H9 (cell line): ENCODE data around the gene GPC3. TPM values are rescaled to one million over a fixed set of nuclear protein-coding genes. Genes with fewer than 3 reads are reported as not detected.

ENCODE experiments used
- DNase-seq: peaks from one replicate; pipeline ENCODE4 v3.0.0-alpha.2; 2017
- H2AFZ ChIP-seq: one replicate; pipeline ENCODE4 v1.6.1; 2013; ENCODE audit warnings: mild to moderate bottlenecking, low read length, control low read depth, moderate library complexity
- H2AK5ac ChIP-seq: 2 replicates; pipeline ENCODE4 v1.6.1; 2013; ENCODE audit warnings: low read length, control low read depth, mixed read lengths; ENCODE audit not compliant: insufficient read length
- H2BK120ac ChIP-seq: one replicate; pipeline ENCODE4 v1.6.1; 2013; ENCODE audit warnings: low read depth, mild to moderate bottlenecking, low read length, control low read depth, inconsistent platforms; ENCODE audit not compliant: poor library complexity, severe bottlenecking
- H2BK12ac ChIP-seq: 2 replicates; pipeline ENCODE4 v1.6.1; 2013; ENCODE audit warnings: low read length, control low read depth, mixed read lengths, low read depth; ENCODE audit not compliant: insufficient read length
- H2BK15ac ChIP-seq: 2 replicates; pipeline ENCODE4 v1.6.1; 2013; ENCODE audit warnings: low read depth, low read length, control low read depth
- H2BK20ac ChIP-seq: one replicate; pipeline ENCODE4 v1.6.1; 2013; ENCODE audit warnings: low read depth, mild to moderate bottlenecking, low read length, control low read depth, inconsistent platforms; ENCODE audit not compliant: poor library complexity, severe bottlenecking
- H2BK5ac ChIP-seq: 2 replicates; pipeline ENCODE4 v1.6.1; 2013; ENCODE audit warnings: low read length, control low read depth, mixed read lengths; ENCODE audit not compliant: insufficient read length
- H3K14ac ChIP-seq: 2 replicates; pipeline ENCODE4 v1.6.1; 2013; ENCODE audit warnings: low read length, control low read depth; ENCODE audit not compliant: insufficient read depth
- H3K18ac ChIP-seq: 2 replicates; pipeline ENCODE4 v1.6.1; 2013; ENCODE audit warnings: low read depth, mild to moderate bottlenecking, mixed read lengths, low read length, control low read depth; ENCODE audit not compliant: insufficient read length
- H3K23ac ChIP-seq: 2 replicates; pipeline ENCODE4 v1.6.1; 2013; ENCODE audit warnings: low read length, control low read depth, mixed read lengths, low read depth; ENCODE audit not compliant: insufficient read length
- H3K23me2 ChIP-seq: 2 replicates; pipeline ENCODE4 v1.6.1; 2013; ENCODE audit warnings: low read depth, mild to moderate bottlenecking, mixed read lengths, low read length, control low read depth; ENCODE audit not compliant: insufficient read length, poor library complexity, severe bottlenecking
- H3K27ac ChIP-seq: 2 replicates; pipeline ENCODE4 v1.5.1; 2013; ENCODE audit warnings: low read length, control low read depth, mixed read lengths, low read depth; ENCODE audit not compliant: insufficient read length
- H3K27me3 ChIP-seq: 2 replicates; pipeline ENCODE4 v1.6.1; 2013; ENCODE audit warnings: low read length, control low read depth, inconsistent platforms; ENCODE audit not compliant: insufficient read depth
- H3K4ac ChIP-seq: 2 replicates; pipeline ENCODE4 v1.6.1; 2013; ENCODE audit warnings: low read depth, mild to moderate bottlenecking, control low read depth, inconsistent platforms, low read length, moderate library complexity
- H3K4me1 ChIP-seq: 2 replicates; pipeline ENCODE4 v1.6.1; 2013; ENCODE audit warnings: low read length, control low read depth, inconsistent platforms; ENCODE audit not compliant: insufficient read depth
- H3K4me2 ChIP-seq: 2 replicates; pipeline ENCODE4 v1.6.1; 2013; ENCODE audit warnings: low read length, control low read depth, mixed read lengths; ENCODE audit not compliant: insufficient read length, insufficient read depth
- H3K56ac ChIP-seq: 2 replicates; pipeline ENCODE4 v1.6.1; 2013; ENCODE audit warnings: low read depth, mild to moderate bottlenecking, mixed read lengths, low read length, control low read depth; ENCODE audit not compliant: insufficient read length
- H3K79me1 ChIP-seq: 2 replicates; pipeline ENCODE4 v1.6.1; 2013; ENCODE audit warnings: low read depth, mild to moderate bottlenecking, moderate library complexity, low read length, control low read depth, inconsistent platforms; ENCODE audit not compliant: insufficient read depth, poor library complexity, severe bottlenecking
- H3K79me2 ChIP-seq: 2 replicates; pipeline ENCODE4 v1.6.1; 2013; ENCODE audit warnings: low read length, control low read depth, inconsistent platforms; ENCODE audit not compliant: insufficient read depth
- H3K9ac ChIP-seq: 2 replicates; pipeline ENCODE4 v1.6.1; 2013; ENCODE audit warnings: low read length, control low read depth, mixed read lengths; ENCODE audit not compliant: insufficient read length; ENCODE audit errors: extremely low read depth
- H3K9me3 ChIP-seq: one replicate; pipeline ENCODE4 v1.6.1; 2013; ENCODE audit warnings: low read depth, low read length, inconsistent platforms; ENCODE audit not compliant: control insufficient read depth
- H3T11ph ChIP-seq: one replicate; pipeline ENCODE4 v1.6.1; 2013; ENCODE audit warnings: mild to moderate bottlenecking, low read length, control low read depth, inconsistent platforms
- H4K20me1 ChIP-seq: one replicate; pipeline ENCODE4 v1.6.1; 2013; ENCODE audit not compliant: control insufficient read depth, insufficient read length, insufficient read depth
- H4K5ac ChIP-seq: 2 replicates; pipeline ENCODE4 v1.6.1; 2013; ENCODE audit warnings: low read depth, mild to moderate bottlenecking, mixed read lengths, low read length, control low read depth; ENCODE audit not compliant: insufficient read length
- H4K8ac ChIP-seq: replicated peaks from 2 replicates; pipeline ENCODE4 v1.6.1; 2013; ENCODE audit warnings: low read length, control low read depth, mixed read lengths, low read depth; ENCODE audit not compliant: insufficient read length
- H4K91ac ChIP-seq: 2 replicates; pipeline ENCODE4 v1.6.1; 2013; ENCODE audit warnings: low read depth, mild to moderate bottlenecking, moderate library complexity, mixed read lengths, low read length, control low read depth; ENCODE audit not compliant: insufficient read length
- H3K27ac Mint-ChIP-seq, 3 experiments: 2 replicates in 2 of 3; 3 replicates in 1 of 3; pipeline ENCODE4 v1.8.0; 2020 to 2021; ENCODE audit warnings: mixed read lengths in 3 of 3, mild to moderate bottlenecking in 1 of 3, moderate library complexity in 1 of 3
- H3K27me3 Mint-ChIP-seq: 2 replicates; pipeline ENCODE4 v1.8.0; 2021; ENCODE audit warnings: low read depth, mild to moderate bottlenecking, moderate library complexity, mixed read lengths
- H3K36me3 Mint-ChIP-seq, 3 experiments: 2 replicates in 2 of 3; 3 replicates in 1 of 3; pipeline ENCODE4 v1.8.0; 2020 to 2021; ENCODE audit warnings: low read depth in 3 of 3, mixed read lengths in 3 of 3; ENCODE audit not compliant: insufficient read depth in 1 of 3
- H3K4me1 Mint-ChIP-seq, 2 experiments: 2 replicates each; pipeline ENCODE4 v1.8.0; 2020; ENCODE audit warnings: mixed read lengths in 2 of 2
- H3K4me3 Mint-ChIP-seq, 2 experiments: 2 replicates in 1 of 2; 3 replicates in 1 of 2; pipeline ENCODE4 v1.8.0; 2020 to 2021; ENCODE audit warnings: mild to moderate bottlenecking in 2 of 2, mixed read lengths in 2 of 2, moderate library complexity in 1 of 2
- H3K9me3 Mint-ChIP-seq, 2 experiments: 2 replicates in 1 of 2; 3 replicates in 1 of 2; pipeline ENCODE4 v1.8.0; 2020; ENCODE audit warnings: mild to moderate bottlenecking in 2 of 2, mixed read lengths in 2 of 2, moderate library complexity in 1 of 2
- WGBS: extraction: QIAGEN DNeasy Blood & Tissue Kit; methylation state at CpG from one replicate; pipeline ENCODE4 v1.1.7; 2013; ENCODE audit warnings: missing lambda C conversion rate, low lambda C conversion rate, mixed read lengths; ENCODE audit not compliant: insufficient read length; ENCODE audit errors: extremely low coverage; 5-methylcytosine and 5-hydroxymethylcytosine counted together
- total RNA-seq: library from RNA; stranded (reverse); gene quantifications from 2 replicates; pipeline ENCODE4 v1.2.1, GENCODE V29; 2021
- TF ChIP-seq, protein P1 (sequence below): fragments of 200-600 bp; sonication (generic); conservative IDR thresholded peaks from 3 replicates; pipeline ENCODE4 v1.8.0; 2021; ENCODE audit warnings: antibody characterized with exemption, mild to moderate bottlenecking

Gene GPC3
- total RNA-seq, 1 experiment from 2014 or later = 108 TPM

DNA sequence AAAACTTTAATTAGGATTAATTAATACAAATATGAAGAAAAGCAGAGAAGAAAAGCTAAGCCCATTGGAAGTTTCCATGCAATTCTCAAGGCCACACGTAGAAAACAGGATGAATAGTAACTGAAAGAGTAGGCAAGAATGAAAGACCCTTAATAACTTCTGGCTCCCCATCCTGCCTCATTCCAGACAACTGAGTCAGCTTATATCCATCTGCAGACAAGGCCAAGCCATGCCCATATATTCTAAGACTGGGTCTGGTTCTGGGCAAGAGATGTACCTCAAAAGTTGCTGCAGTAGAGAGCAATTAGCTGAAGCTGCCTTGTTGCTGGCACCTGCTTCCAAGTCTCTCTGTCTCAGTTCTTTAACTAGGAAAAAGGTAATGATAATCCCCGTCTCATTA lies 244.1 kb downstream of the GPC3 start:
- Mint-ChIP-seq H3K36me3 (no peaks in the 10 kb centered on the region), H3K27me3 (no peaks in the 10 kb centered on the region), H3K4me3 (no peak overlapping the region), H3K9me3 (no peaks in the 10 kb centered on the region), H3K27ac (no peak overlapping the region), H3K4me1 (peaks cover 7 to 21% of the 10 kb centered on the region in 2 experiments)
- no peak overlapping the region for H3K14ac ChIP-seq
- H4K91ac ChIP-seq = no peak overlapping the region
- no peaks in the 10 kb centered on the region for H3K79me2 ChIP-seq
- H3K79me1 ChIP-seq = no peaks in the 10 kb centered on the region
- no peaks in the 10 kb centered on the region for H3K23me2 ChIP-seq
- no peak overlapping the region for H3K18ac ChIP-seq
- no peak overlapping the region for H2BK20ac ChIP-seq
- no peak overlapping the region for H3T11ph ChIP-seq
- H3K9me3 ChIP-seq = no peaks in the 10 kb centered on the region
- H2BK12ac ChIP-seq = no peak overlapping the region
- peaks cover 3% of the 10 kb centered on the region; the same call in 1 of the 2 replicates for H3K4me1 ChIP-seq
- H2AK5ac ChIP-seq = no peak overlapping the region
- H3K27me3 ChIP-seq = no peaks in the 10 kb centered on the region
- H4K5ac ChIP-seq = no peak overlapping the region
- H2BK5ac ChIP-seq = no peak overlapping the region
- H3K4ac ChIP-seq = no peak overlapping the region
- TF ChIP-seq, protein P1, sequence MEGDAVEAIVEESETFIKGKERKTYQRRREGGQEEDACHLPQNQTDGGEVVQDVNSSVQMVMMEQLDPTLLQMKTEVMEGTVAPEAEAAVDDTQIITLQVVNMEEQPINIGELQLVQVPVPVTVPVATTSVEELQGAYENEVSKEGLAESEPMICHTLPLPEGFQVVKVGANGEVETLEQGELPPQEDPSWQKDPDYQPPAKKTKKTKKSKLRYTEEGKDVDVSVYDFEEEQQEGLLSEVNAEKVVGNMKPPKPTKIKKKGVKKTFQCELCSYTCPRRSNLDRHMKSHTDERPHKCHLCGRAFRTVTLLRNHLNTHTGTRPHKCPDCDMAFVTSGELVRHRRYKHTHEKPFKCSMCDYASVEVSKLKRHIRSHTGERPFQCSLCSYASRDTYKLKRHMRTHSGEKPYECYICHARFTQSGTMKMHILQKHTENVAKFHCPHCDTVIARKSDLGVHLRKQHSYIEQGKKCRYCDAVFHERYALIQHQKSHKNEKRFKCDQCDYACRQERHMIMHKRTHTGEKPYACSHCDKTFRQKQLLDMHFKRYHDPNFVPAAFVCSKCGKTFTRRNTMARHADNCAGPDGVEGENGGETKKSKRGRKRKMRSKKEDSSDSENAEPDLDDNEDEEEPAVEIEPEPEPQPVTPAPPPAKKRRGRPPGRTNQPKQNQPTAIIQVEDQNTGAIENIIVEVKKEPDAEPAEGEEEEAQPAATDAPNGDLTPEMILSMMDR = no peak
- WGBS = no CpG with 5 or more reads among the region's 2 CpGs
- no peak overlapping the region for H3K27ac ChIP-seq
- no peak overlapping the region for H2BK120ac ChIP-seq
- no peak overlapping the region for H3K56ac ChIP-seq
- no peak overlapping the region for H2AFZ ChIP-seq
- no peak overlapping the region for H3K9ac ChIP-seq
- H4K8ac ChIP-seq = no peak overlapping the region
- no peak overlapping the region for H2BK15ac ChIP-seq
- no peak for DNase-seq
- H3K23ac ChIP-seq = no peak overlapping the region
- H3K4me2 ChIP-seq = no peak overlapping the region
- no peaks in the 10 kb centered on the region for H4K20me1 ChIP-seq
